HEK293 (cell line): ENCODE results near the gene PIK3CA.

Experiments used
- CTCF ChIA-PET: fragments of 350-600 bp; formaldehyde crosslinking; extraction: SDS; loops from one replicate; lab custom pipeline; 2021; ENCODE audit warnings: antibody characterized with exemption; lab: Yijun Ruan, JAX
- POLR2A ChIA-PET: fragments of 300-600 bp; formaldehyde crosslinking; extraction: SDS; loops from one replicate; lab custom pipeline; 2020; ENCODE audit warnings: antibody characterized with exemption, inconsistent platforms; lab: Yijun Ruan, JAX
- H3K27ac ChIP-seq: fragments of 200-500 bp; sonication (Bioruptor generic); 2 replicates; pipeline ENCODE4 v1.5.1; 2014; ENCODE audit warnings: low read depth, low read length, control low read depth, inconsistent platforms; ENCODE audit errors: extremely low read depth
- H3K36me3 ChIP-seq, 2 experiments: fragments of 200-500 bp in 1 of 2; sonication (Bioruptor generic) in 1 of 2; 1 replicate in 1 of 2; 2 replicates in 1 of 2; pipeline ENCODE4 v1.5.1; 2014 to 2017; ENCODE audit warnings: inconsistent platforms in 2 of 2, low read length in 2 of 2; ENCODE audit not compliant: control insufficient read depth in 2 of 2, insufficient read depth in 1 of 2
- H3K4me1 ChIP-seq: fragments of 200-500 bp; sonication (Bioruptor generic); 2 replicates; pipeline ENCODE4 v1.5.1; 2014; ENCODE audit warnings: mild to moderate bottlenecking, low read length, inconsistent platforms; ENCODE audit not compliant: control insufficient read depth, insufficient read depth
- H3K4me3 ChIP-seq: 2 replicates; pipeline ENCODE4 v1.5.1; 2011; ENCODE audit warnings: low read depth, mild to moderate bottlenecking, control low read depth, low read length, moderate library complexity
- H3K9me3 ChIP-seq: fragments of 200-500 bp; sonication (Bioruptor generic); 2 replicates; pipeline ENCODE4 v1.5.1; 2014; ENCODE audit warnings: low read depth, low read length, inconsistent platforms; ENCODE audit not compliant: control insufficient read depth, insufficient read depth
- BCL11A ChIP-seq: fragments of 450-650 bp; formaldehyde crosslinking; IDR thresholded peaks from 2 replicates; pipeline ENCODE4 v1.5.1; 2016; ENCODE audit warnings: low read depth, missing biosample characterization, missing genetic modification characterization
- GFI1B ChIP-seq: fragments of 450-650 bp; formaldehyde crosslinking; IDR thresholded peaks from 2 replicates; pipeline ENCODE4 v1.5.1; 2016; ENCODE audit warnings: missing biosample characterization, missing genetic modification characterization
- SP3 ChIP-seq: fragments of 450-650 bp; formaldehyde crosslinking; IDR thresholded peaks from 2 replicates; pipeline ENCODE4 v1.5.1; 2016; ENCODE audit warnings: missing biosample characterization, missing genetic modification characterization
- ZBTB21 ChIP-seq: fragments of 450-650 bp; formaldehyde crosslinking; IDR thresholded peaks from 2 replicates; pipeline ENCODE4 v1.5.1; 2017; ENCODE audit warnings: missing biosample characterization, missing genetic modification characterization
- ZFHX2 ChIP-seq: fragments of 450-650 bp; formaldehyde crosslinking; conservative IDR thresholded peaks from 2 replicates; pipeline ENCODE4 v1.5.1; 2016; ENCODE audit warnings: missing biosample characterization, missing genetic modification characterization
- ZFP69B ChIP-seq: fragments of 450-650 bp; formaldehyde crosslinking; IDR thresholded peaks from 2 replicates; pipeline ENCODE4 v1.5.1; 2016; ENCODE audit warnings: missing biosample characterization, missing genetic modification characterization
- ZNF157 ChIP-seq: fragments of 450-650 bp; formaldehyde crosslinking; IDR thresholded peaks from 2 replicates; pipeline ENCODE4 v1.5.1; 2016; ENCODE audit warnings: missing biosample characterization, missing genetic modification characterization
- ZNF169 ChIP-seq: fragments of 450-650 bp; formaldehyde crosslinking; IDR thresholded peaks from 2 replicates; pipeline ENCODE4 v1.5.1; 2016; ENCODE audit warnings: missing biosample characterization, missing genetic modification characterization
- ZNF2 ChIP-seq: fragments of 450-650 bp; formaldehyde crosslinking; IDR thresholded peaks from 2 replicates; pipeline ENCODE4 v1.5.1; 2016; ENCODE audit warnings: missing biosample characterization, missing genetic modification characterization
- ZNF23 ChIP-seq: fragments of 450-650 bp; formaldehyde crosslinking; IDR thresholded peaks from 2 replicates; pipeline ENCODE4 v1.5.1; 2016; ENCODE audit warnings: missing biosample characterization, missing genetic modification characterization, borderline replicate concordance
- ZNF239 ChIP-seq: fragments of 450-650 bp; formaldehyde crosslinking; IDR thresholded peaks from 2 replicates; pipeline ENCODE4 v1.5.1; 2016; ENCODE audit warnings: missing biosample characterization, missing genetic modification characterization
- ZNF292 ChIP-seq: fragments of 450-650 bp; formaldehyde crosslinking; IDR thresholded peaks from 2 replicates; pipeline ENCODE4 v1.5.1; 2016; ENCODE audit warnings: low read depth, missing biosample characterization, missing genetic modification characterization, borderline replicate concordance
- ZNF302 ChIP-seq: fragments of 450-650 bp; formaldehyde crosslinking; IDR thresholded peaks from 2 replicates; pipeline ENCODE4 v1.5.1; 2016; ENCODE audit warnings: missing biosample characterization, missing genetic modification characterization, low read depth
- ZNF404 ChIP-seq: fragments of 450-650 bp; formaldehyde crosslinking; IDR thresholded peaks from 2 replicates; pipeline ENCODE4 v1.5.1; 2017; ENCODE audit warnings: missing biosample characterization, missing genetic modification characterization
- ZNF423 ChIP-seq: fragments of 450-650 bp; formaldehyde crosslinking; IDR thresholded peaks from 2 replicates; pipeline ENCODE4 v1.5.1; 2016; ENCODE audit warnings: missing biosample characterization, missing genetic modification characterization
- ZNF501 ChIP-seq: fragments of 450-650 bp; formaldehyde crosslinking; IDR thresholded peaks from 2 replicates; pipeline ENCODE4 v1.5.1; 2016; ENCODE audit warnings: missing biosample characterization, missing genetic modification characterization
- ZNF510 ChIP-seq: fragments of 450-650 bp; formaldehyde crosslinking; IDR thresholded peaks from 2 replicates; pipeline ENCODE4 v1.5.1; 2018; ENCODE audit warnings: mild to moderate bottlenecking, missing genetic modification characterization, missing biosample characterization; ENCODE audit not compliant: insufficient replicate concordance
- ZNF571 ChIP-seq: fragments of 450-650 bp; formaldehyde crosslinking; IDR thresholded peaks from 2 replicates; pipeline ENCODE4 v1.5.0; 2017; ENCODE audit warnings: missing biosample characterization, missing genetic modification characterization
- ZNF610 ChIP-seq: fragments of 450-650 bp; formaldehyde crosslinking; IDR thresholded peaks from 2 replicates; pipeline ENCODE4 v1.5.1; 2016; ENCODE audit warnings: missing biosample characterization, missing genetic modification characterization, borderline replicate concordance
- ZNF629 ChIP-seq: fragments of 450-650 bp; formaldehyde crosslinking; IDR thresholded peaks from 2 replicates; pipeline ENCODE4 v1.5.1; 2017; ENCODE audit warnings: missing biosample characterization, missing genetic modification characterization
- ZNF701 ChIP-seq: fragments of 450-650 bp; formaldehyde crosslinking; IDR thresholded peaks from 2 replicates; pipeline ENCODE4 v1.5.1; 2016; ENCODE audit warnings: missing biosample characterization, missing genetic modification characterization
- ZNF768 ChIP-seq: fragments of 450-650 bp; formaldehyde crosslinking; IDR thresholded peaks from 2 replicates; pipeline ENCODE4 v1.5.1; 2018; ENCODE audit warnings: missing biosample characterization, mild to moderate bottlenecking, missing genetic modification characterization
- ZNF843 ChIP-seq: fragments of 450-650 bp; formaldehyde crosslinking; IDR thresholded peaks from 2 replicates; pipeline ENCODE4 v1.5.1; 2016; ENCODE audit warnings: missing biosample characterization, missing genetic modification characterization
- ZSCAN16 ChIP-seq: fragments of 450-650 bp; formaldehyde crosslinking; IDR thresholded peaks from 2 replicates; pipeline ENCODE4 v1.5.1; 2016; ENCODE audit warnings: missing biosample characterization, missing genetic modification characterization
- ZSCAN30 ChIP-seq: fragments of 450-650 bp; IDR thresholded peaks from 2 replicates; pipeline ENCODE4 v1.5.1; 2018; ENCODE audit warnings: missing biosample characterization, mild to moderate bottlenecking, missing genetic modification characterization, moderate library complexity
- ZXDB ChIP-seq: fragments of 450-650 bp; formaldehyde crosslinking; IDR thresholded peaks from 2 replicates; pipeline ENCODE4 v1.5.1; 2016; ENCODE audit warnings: missing biosample characterization, missing genetic modification characterization
- TF ChIP-seq, protein P1 (sequence below): fragments of 450-650 bp; formaldehyde crosslinking; IDR thresholded peaks from 2 replicates; pipeline ENCODE4 v1.5.1; 2016; ENCODE audit warnings: missing biosample characterization, missing genetic modification characterization
- TF ChIP-seq, protein P2 (sequence below): fragments of 450-650 bp; formaldehyde crosslinking; IDR thresholded peaks from 2 replicates; pipeline ENCODE4 v1.5.1; 2017; ENCODE audit warnings: missing biosample characterization, missing genetic modification characterization
- TF ChIP-seq, protein P3 (sequence below): fragments of 450-650 bp; formaldehyde crosslinking; IDR thresholded peaks from 2 replicates; pipeline ENCODE4 v1.5.0; 2017; ENCODE audit warnings: missing biosample characterization, missing genetic modification characterization, borderline replicate concordance
- TF ChIP-seq, protein P4 (sequence below): fragments of 450-650 bp; formaldehyde crosslinking; IDR thresholded peaks from 2 replicates; pipeline ENCODE4 v1.5.1; 2016; ENCODE audit warnings: missing biosample characterization, missing genetic modification characterization

Gene PIK3CA

DNA sequence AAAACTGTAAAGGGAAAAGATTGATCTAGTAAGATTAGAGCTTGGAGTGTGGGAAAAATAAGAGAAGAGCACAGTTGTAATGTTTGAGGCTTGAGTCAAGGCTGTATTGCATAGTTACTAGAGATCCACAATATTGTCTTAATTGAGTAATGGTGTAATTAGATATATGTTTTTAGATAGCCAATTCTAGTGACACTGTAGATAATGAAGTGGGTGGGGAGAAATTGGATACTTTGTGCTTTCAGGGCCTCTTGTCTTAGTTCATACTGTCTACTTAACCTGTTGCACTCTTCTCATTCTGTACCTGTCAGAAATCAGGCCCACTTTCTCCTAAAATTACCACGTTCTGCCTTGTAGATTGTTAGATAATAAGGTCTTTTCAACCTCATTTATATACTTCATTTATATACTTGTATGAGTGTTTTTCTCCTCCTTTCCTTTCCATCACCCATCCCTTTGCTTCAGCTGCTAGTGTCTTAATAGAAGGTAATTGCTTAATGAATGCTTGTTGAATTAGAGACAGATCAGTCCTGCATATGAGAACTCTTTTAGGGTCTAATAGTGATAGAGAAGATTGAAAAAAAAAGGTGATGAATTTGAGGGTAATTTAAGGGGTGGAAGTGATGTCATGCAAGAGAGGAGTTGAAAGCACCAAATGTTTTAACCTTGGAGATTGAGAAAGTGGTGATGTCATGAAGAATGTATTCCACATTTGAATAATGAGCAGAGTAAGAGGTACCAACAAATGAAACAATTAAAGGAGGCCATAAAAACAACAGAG is 32.0 kb downstream of the PIK3CA start:
- ChIA-PET POLR2A (interaction anchor here (0.6 kb wide), 1 partner anchor 32 kb away, joined by 3 read pairs; no protein-coding TSS in a partner anchor), CTCF (no interaction called here)
- Histone ChIP-seq H3K27ac (no peak overlapping the region; the same call in 1 of the 2 replicates), H3K4me3 (no peak overlapping the region), H3K4me1 (peaks cover 18% of the 10 kb centered on the region), H3K9me3 (no peaks in the 10 kb centered on the region), H3K36me3 (no peaks in the 10 kb centered on the region)
- TF ChIP-seq ZNF571 (tag by site-specific recombination) (no peak), BCL11A (tag by site-specific recombination) (peak; percentile 64; the same call in 1 of the 2 replicates), ZNF768 (tag by site-specific recombination) (no peak), ZNF701 (tag by site-specific recombination) (no peak), GFI1B (tag by site-specific recombination) (no peak), ZNF629 (tag by site-specific recombination) (peak; percentile 97), ZXDB (tag by site-specific recombination) (peak; percentile 57; the same call in 1 of the 2 replicates), ZNF423 (tag by site-specific recombination) (no peak), ZNF510 (tag by site-specific recombination) (no peak), ZNF404 (tag by site-specific recombination) (no peak), ZNF302 (tag by site-specific recombination) (no peak), ZNF239 (no peak), ZNF501 (tag by site-specific recombination) (0 out of 2 replicates have a peak, but pooled peaks have one; percentile 31), ZNF292 (tag by site-specific recombination) (no peak), ZSCAN30 (tag by site-specific recombination) (no peak), ZNF169 (no peak), ZNF2 (tag by site-specific recombination) (0 out of 2 replicates have a peak, but pooled peaks have one; percentile 14), SP3 (tag by site-specific recombination) (0 out of 2 replicates have a peak, but pooled peaks have one; percentile 24), ZNF843 (tag by site-specific recombination) (0 out of 2 replicates have a peak, but pooled peaks have one; percentile 62), ZBTB21 (peak; percentile 92), ZNF23 (tag by site-specific recombination) (no peak), ZFHX2 (tag by site-specific recombination) (no peak), ZNF610 (tag by site-specific recombination) (no peak), ZNF157 (tag by site-specific recombination) (no peak), ZSCAN16 (tag by site-specific recombination) (no peak), ZFP69B (peak; percentile 46)
- TF ChIP-seq, protein P1, sequence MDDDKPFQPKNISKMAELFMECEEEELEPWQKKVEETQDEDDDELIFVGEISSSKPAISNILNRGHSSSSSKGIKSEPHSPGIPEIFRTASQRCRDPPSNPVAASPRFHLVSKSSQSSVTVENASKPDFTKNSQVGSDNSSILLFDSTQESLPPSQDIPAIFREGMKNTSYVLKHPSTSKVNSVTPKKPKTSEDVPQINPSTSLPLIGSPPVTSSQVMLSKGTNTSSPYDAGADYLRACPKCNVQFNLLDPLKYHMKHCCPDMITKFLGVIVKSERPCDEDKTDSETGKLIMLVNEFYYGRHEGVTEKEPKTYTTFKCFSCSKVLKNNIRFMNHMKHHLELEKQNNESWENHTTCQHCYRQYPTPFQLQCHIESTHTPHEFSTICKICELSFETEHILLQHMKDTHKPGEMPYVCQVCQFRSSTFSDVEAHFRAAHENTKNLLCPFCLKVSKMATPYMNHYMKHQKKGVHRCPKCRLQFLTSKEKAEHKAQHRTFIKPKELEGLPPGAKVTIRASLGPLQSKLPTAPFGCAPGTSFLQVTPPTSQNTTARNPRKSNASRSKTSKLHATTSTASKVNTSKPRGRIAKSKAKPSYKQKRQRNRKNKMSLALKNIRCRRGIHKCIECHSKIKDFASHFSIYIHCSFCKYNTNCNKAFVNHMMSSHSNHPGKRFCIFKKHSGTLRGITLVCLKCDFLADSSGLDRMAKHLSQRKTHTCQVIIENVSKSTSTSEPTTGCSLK: no peak
- TF ChIP-seq, protein P2, sequence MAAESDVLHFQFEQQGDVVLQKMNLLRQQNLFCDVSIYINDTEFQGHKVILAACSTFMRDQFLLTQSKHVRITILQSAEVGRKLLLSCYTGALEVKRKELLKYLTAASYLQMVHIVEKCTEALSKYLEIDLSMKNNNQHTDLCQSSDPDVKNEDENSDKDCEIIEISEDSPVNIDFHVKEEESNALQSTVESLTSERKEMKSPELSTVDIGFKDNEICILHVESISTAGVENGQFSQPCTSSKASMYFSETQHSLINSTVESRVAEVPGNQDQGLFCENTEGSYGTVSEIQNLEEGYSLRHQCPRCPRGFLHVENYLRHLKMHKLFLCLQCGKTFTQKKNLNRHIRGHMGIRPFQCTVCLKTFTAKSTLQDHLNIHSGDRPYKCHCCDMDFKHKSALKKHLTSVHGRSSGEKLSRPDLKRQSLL: 0 out of 2 replicates have a peak, but pooled peaks have one; percentile 56
- TF ChIP-seq, protein P3, sequence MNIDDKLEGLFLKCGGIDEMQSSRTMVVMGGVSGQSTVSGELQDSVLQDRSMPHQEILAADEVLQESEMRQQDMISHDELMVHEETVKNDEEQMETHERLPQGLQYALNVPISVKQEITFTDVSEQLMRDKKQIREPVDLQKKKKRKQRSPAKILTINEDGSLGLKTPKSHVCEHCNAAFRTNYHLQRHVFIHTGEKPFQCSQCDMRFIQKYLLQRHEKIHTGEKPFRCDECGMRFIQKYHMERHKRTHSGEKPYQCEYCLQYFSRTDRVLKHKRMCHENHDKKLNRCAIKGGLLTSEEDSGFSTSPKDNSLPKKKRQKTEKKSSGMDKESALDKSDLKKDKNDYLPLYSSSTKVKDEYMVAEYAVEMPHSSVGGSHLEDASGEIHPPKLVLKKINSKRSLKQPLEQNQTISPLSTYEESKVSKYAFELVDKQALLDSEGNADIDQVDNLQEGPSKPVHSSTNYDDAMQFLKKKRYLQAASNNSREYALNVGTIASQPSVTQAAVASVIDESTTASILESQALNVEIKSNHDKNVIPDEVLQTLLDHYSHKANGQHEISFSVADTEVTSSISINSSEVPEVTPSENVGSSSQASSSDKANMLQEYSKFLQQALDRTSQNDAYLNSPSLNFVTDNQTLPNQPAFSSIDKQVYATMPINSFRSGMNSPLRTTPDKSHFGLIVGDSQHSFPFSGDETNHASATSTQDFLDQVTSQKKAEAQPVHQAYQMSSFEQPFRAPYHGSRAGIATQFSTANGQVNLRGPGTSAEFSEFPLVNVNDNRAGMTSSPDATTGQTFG: no peak
- TF ChIP-seq, protein P4, sequence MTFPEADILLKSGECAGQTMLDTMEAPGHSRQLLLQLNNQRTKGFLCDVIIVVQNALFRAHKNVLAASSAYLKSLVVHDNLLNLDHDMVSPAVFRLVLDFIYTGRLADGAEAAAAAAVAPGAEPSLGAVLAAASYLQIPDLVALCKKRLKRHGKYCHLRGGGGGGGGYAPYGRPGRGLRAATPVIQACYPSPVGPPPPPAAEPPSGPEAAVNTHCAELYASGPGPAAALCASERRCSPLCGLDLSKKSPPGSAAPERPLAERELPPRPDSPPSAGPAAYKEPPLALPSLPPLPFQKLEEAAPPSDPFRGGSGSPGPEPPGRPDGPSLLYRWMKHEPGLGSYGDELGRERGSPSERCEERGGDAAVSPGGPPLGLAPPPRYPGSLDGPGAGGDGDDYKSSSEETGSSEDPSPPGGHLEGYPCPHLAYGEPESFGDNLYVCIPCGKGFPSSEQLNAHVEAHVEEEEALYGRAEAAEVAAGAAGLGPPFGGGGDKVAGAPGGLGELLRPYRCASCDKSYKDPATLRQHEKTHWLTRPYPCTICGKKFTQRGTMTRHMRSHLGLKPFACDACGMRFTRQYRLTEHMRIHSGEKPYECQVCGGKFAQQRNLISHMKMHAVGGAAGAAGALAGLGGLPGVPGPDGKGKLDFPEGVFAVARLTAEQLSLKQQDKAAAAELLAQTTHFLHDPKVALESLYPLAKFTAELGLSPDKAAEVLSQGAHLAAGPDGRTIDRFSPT (tag by site-specific recombination): peak; percentile 24; the same call in 1 of the 2 replicates
